Psoas muscle (tissue), 8 donors: ENCODE results near the gene POC1B. TPM values are rescaled to one million over a fixed set of nuclear protein-coding genes. Genes with fewer than 3 reads are reported as not detected.

Experiments
- ATAC-seq, 4 donors: fragments of 200-7000 bp; cut with Tn5 transposase; one replicate each; pipeline ENCODE4 v1.9.1; 2020; ENCODE audit warnings: moderate library complexity in 3 of 4, mild to moderate bottlenecking in 2 of 4
- DNase-seq, 2 donors: peaks; one replicate each; pipeline ENCODE4 v3.0.0-alpha.2; 2020
- H3K27ac ChIP-seq: fragments of 200-600 bp; one replicate; pipeline ENCODE4 v1.8.0; 2022
- H3K27me3 ChIP-seq, 3 donors: fragments of 200-600 bp in 1 of 3; one replicate each; pipeline versions ENCODE4 v1.6.1 to v1.8.0; 2013 to 2022; ENCODE audit warnings: low read length in 2 of 3, mild to moderate bottlenecking in 2 of 3, moderate library complexity in 1 of 3; ENCODE audit not compliant: insufficient read depth in 3 of 3
- H3K36me3 ChIP-seq, 2 donors: fragments of 200-600 bp in 1 of 2; one replicate each; pipeline versions ENCODE4 v1.6.1 to v1.8.0; 2013 to 2022; ENCODE audit warnings: low read depth in 1 of 2, mild to moderate bottlenecking in 1 of 2, moderate library complexity in 1 of 2; ENCODE audit not compliant: insufficient read depth in 1 of 2
- H3K4me1 ChIP-seq: fragments of 200-600 bp; one replicate; pipeline ENCODE4 v1.8.0; 2022
- H3K4me3 ChIP-seq: fragments of 200-600 bp; one replicate; pipeline ENCODE4 v1.8.0; 2022; ENCODE audit warnings: mild to moderate bottlenecking
- H3K9me3 ChIP-seq: fragments of 200-600 bp; one replicate; pipeline ENCODE4 v1.8.0; 2022
- CTCF ChIP-seq: fragments of 200-600 bp; IDR thresholded peaks from one replicate; pipeline ENCODE4 v1.8.0; 2022; ENCODE audit warnings: antibody characterized with exemption
- WGBS, 3 donors: extraction: QIAGEN DNeasy Blood & Tissue Kit; methylation state at CpG; one replicate each; pipeline versions ENCODE4 v1.1.6 to v1.1.7; 2013; 5-methylcytosine and 5-hydroxymethylcytosine counted together
- intact Hi-C, 2 donors: fragments of 100-400 bp; cut with DNase I; formaldehyde crosslinking; loops; one replicate each; pipeline versions ENCODE4 v1.11.0 to v1.14.2; 2022
- polyA plus RNA-seq, 3 donors: library from polyadenylated mRNA; stranded (reverse); fragments of 200-250 nt; gene quantifications; one replicate each; pipeline ENCODE4 v1.2.3, GENCODE V29; 2013
- total RNA-seq, 4 donors: library from RNA; stranded (reverse); fragmentation: NEBNext Ultra II Directional in 2 of 4; extraction: Animal tissue kit (Norgen Biotek cat#: 25700) in 2 of 4; gene quantifications; one replicate each; pipeline versions ENCODE4 v1.2.1 to v1.2.4, GENCODE V29; 2021 to 2023
- donor health status: healthy with polysubstance abuse.
- donor health status: DM: no; HTN: no; CAD: no; lungs with moderate emphysema.
- donor health status: Bipolar disorder and iron deficiency.
- donor health status: healthy.
- donor health status: DM: yes; HTN: yes; CAD: no.
- donor health status: DM: no; HTN: no; CAD: no.
- donor health status: DM: no; HTN: no; CAD: no.
- donor health status: DM: yes; HTN: yes; CAD: no.

POC1B gene
- total and polyA plus RNA-seq, 7 donors = 2.9 to 8.1 (median 5.3) TPM

DNA sequence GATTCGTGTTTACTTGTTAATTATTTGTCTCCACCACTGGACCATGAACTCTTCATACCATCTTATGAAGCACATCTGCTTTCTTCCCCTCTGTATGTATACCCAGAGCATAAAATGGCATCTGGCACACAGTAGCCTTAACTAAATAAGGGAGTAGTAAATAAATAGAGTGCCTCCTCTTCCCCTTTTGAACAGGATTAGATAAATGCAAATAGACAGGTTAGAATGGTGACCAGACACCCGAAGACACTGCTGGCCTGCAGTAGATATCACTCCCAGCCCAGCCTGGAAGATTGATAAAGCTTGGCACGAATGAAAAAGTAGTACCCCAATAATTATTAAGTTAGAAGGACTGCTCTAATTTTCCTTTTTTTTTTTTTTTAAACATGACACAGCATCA is 8.1 kb downstream of the POC1B start:
- Histone ChIP-seq H3K9me3 (no peaks in the 10 kb centered on the region), H3K27ac (no peak overlapping the region), H3K27me3 (no peaks in the 10 kb centered on the region), H3K4me3 (no peak overlapping the region), H3K4me1 (peaks cover 4% of the 10 kb centered on the region), H3K36me3 (no peaks in the 10 kb centered on the region)
- 65 to 78% (median 74%) methylated on average over 3 of the region's 3 CpGs for WGBS, 3 donors
- no peak for TF ChIP-seq CTCF
- intact Hi-C loops = no loop called here
- ATAC-seq = no peak
- DNase-seq = no peak

DNA sequence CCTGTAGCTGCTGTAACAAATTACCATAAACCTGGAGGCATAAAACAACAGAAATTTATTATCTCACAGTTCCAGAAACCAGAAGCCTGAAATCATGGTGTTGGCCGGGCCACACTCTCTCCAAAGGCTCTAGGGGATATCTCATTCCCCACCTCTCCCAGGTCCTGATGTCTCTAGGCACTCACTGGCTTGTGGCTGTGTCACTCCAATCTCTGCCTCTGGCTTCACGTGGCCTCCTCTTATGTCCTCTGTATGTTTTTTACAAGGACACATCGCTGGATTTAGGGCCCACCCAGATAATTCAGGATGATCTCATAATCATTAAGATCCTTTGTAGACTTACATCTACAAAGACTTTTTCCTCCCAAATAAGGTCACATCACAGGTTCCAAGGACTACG is 9.2 kb downstream of the POC1B start:
- intact Hi-C loops = no loop called here
- Histone ChIP-seq H3K27me3 (no peaks in the 10 kb centered on the region), H3K36me3 (no peaks in the 10 kb centered on the region), H3K4me3 (no peak overlapping the region), H3K4me1 (peaks cover 4% of the 10 kb centered on the region), H3K27ac (no peak overlapping the region), H3K9me3 (no peaks in the 10 kb centered on the region)
- ATAC-seq = no peak
- no peak for DNase-seq
- WGBS, 3 donors = 65 to 78% (median 75%) methylated on average over 4 of the region's 4 CpGs
- no peak for TF ChIP-seq CTCF

DNA sequence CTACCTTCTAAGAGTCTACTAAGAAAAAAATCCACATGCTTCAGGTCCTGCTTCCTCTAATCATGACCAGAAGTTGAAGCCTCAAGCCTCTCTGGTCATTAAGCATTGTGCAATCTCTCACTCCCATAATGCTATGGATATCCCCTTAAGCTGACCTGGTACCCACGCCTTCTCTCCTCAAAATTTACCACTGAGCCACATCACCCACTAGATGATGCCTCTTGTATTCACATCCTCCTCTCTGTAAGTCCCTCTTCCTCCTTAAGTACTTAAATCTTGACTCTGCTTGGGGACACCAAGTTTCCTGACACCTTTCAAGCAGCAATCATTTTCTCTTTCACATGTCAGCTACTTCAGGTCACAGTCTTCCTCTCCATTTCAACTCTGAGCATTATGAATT is 11.1 kb downstream of the POC1B start:
- Histone ChIP-seq H3K27ac (no peak overlapping the region), H3K9me3 (no peaks in the 10 kb centered on the region), H3K4me3 (no peak overlapping the region), H3K4me1 (no peaks in the 10 kb centered on the region), H3K27me3 (no peaks in the 10 kb centered on the region), H3K36me3 (no peaks in the 10 kb centered on the region)
- no peak for ATAC-seq
- intact Hi-C loops = no loop called here
- TF ChIP-seq CTCF = no peak
- no peak for DNase-seq
- 95 to 98% (median 95%) methylated on average over 1 of the region's 1 CpG for WGBS, 3 donors

GRCh38 chr12:89513544-89513943 is 12.3 kb downstream of the POC1B start:
- intact Hi-C loops = no loop called here
- ATAC-seq (no peak), DNase-seq (no peak)
- no peaks in the 10 kb centered on the region for H3K9me3 ChIP-seq
- no peak for TF ChIP-seq CTCF
- no peaks in the 10 kb centered on the region for H3K36me3 ChIP-seq
- 80 to 88% (median 81%) methylated on average over 4 of the region's 4 CpGs for WGBS, 3 donors
- H3K4me3 ChIP-seq = no peak overlapping the region
- no peaks in the 10 kb centered on the region for H3K27me3 ChIP-seq
- H3K4me1 ChIP-seq = no peaks in the 10 kb centered on the region
- no peak overlapping the region for H3K27ac ChIP-seq

DNA sequence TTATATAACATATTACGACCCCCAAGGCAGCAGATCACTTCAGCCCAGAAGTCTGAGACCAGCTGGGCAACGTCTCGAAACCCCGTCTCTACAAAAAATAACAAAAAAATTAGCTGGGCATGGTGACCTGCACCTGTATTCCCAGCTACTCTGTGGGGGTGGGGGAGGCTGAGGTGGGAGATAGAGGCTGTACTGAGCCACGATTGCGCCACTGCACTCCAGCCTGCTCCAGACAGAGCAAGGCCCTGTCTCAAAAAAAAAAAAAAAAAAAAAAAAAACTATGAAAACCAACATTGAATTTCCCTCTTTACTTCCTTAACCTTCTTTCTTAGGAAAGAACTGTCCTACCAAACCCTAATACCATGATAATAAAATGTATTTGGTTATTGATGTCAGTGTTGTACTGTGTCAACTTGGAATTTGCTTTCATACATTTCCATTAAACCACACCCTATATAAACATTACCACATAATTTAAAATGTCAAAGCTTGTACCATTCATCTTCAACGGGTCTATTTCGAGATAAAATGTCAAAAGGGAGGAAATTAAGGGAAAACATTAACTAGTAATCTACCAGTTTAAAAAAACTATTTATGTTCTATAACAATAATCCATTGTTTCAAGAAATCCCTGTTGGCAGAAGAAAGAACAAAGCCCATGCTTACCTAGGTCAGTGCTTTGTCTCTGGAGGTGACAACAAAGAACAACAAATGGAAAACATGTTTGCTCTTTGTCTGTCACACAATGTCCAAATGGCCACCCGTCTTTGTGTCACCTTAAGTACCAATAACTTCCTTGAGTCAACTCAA is 18.6 kb downstream of the POC1B start:
- no peaks in the 10 kb centered on the region for H3K9me3 ChIP-seq
- DNase-seq = no peak
- ATAC-seq = no peak
- no peaks in the 10 kb centered on the region for H3K27me3 ChIP-seq
- H3K36me3 ChIP-seq = no peaks in the 10 kb centered on the region
- 73 to 76% (median 74%) methylated on average over 9 of the region's 9 CpGs for WGBS, 3 donors
- H3K4me1 ChIP-seq = no peaks in the 10 kb centered on the region
- no peak overlapping the region for H3K4me3 ChIP-seq
- TF ChIP-seq CTCF = no peak
- intact Hi-C loops = no loop called here
- no peak overlapping the region for H3K27ac ChIP-seq
